ENCODE results near the gene SLC26A4. TPM values are rescaled to one million over a fixed set of nuclear protein-coding genes. Genes with fewer than 3 reads are reported as not detected.

The SLC26A4 gene
- total RNA-seq, 1 experiment from 2014 or later = 0.09 TPM

GRCh38 chr7:107689553-107689952 lies 28.9 kb downstream of the SLC26A4 start:
- no peaks in the 10 kb centered on the region for H3K36me3 Mint-ChIP-seq (ENCODE audit: insufficient read depth, unreplicated experiment)

GRCh38 chr7:107690084-107690483 lies 29.5 kb downstream of the SLC26A4 start:
- BruUV-seq (replicated peaks) = no TSS peak
- CTCF ChIA-PET = no interaction called here
- Mint-ChIP-seq H3K27ac (ENCODE audit: unreplicated experiment) (no peak overlapping the region), H3K36me3 (ENCODE audit: insufficient read depth, unreplicated experiment) (no peaks in the 10 kb centered on the region), H3K9me3 (ENCODE audit: low read depth, unreplicated experiment) (no peaks in the 10 kb centered on the region), H3K4me1 (ENCODE audit: low read depth, unreplicated experiment) (no peaks in the 10 kb centered on the region), H3K27me3 (ENCODE audit: unreplicated experiment) (peaks cover 49% of the 10 kb centered on the region), H3K4me3 (ENCODE audit: low read depth, unreplicated experiment) (no peak overlapping the region)
- no peak for TF ChIP-seq CTCF (IDR thresholded peaks at IDR 0.05; ENCODE audit: unreplicated experiment)
- intact Hi-C loops (cut with micrococcal nuclease; ENCODE audit: unreplicated experiment) = no loop called here
- DNase-seq = no peak

More at GRCh38 chr7:107689553-107689952, 28.9 kb downstream of the SLC26A4 start:
- BruUV-seq (replicated peaks) = no TSS peak
- CTCF ChIA-PET = no interaction called here
- Mint-ChIP-seq H3K4me1 (ENCODE audit: low read depth, unreplicated experiment) (no peaks in the 10 kb centered on the region), H3K27ac (ENCODE audit: unreplicated experiment) (no peak overlapping the region), H3K4me3 (ENCODE audit: low read depth, unreplicated experiment) (no peak overlapping the region), H3K27me3 (ENCODE audit: unreplicated experiment) (peaks cover 43% of the 10 kb centered on the region), H3K9me3 (ENCODE audit: low read depth, unreplicated experiment) (no peaks in the 10 kb centered on the region)
- no peak for DNase-seq
- intact Hi-C loops (cut with micrococcal nuclease; ENCODE audit: unreplicated experiment) = no loop called here
- no peak for TF ChIP-seq CTCF (IDR thresholded peaks at IDR 0.05; ENCODE audit: unreplicated experiment)

GRCh38 chr7:107690611-107691010 lies 30.0 kb downstream of the SLC26A4 start:
- no peak for DNase-seq
- no peak overlapping the region for H3K4me3 Mint-ChIP-seq (ENCODE audit: low read depth, unreplicated experiment)
- intact Hi-C loops (cut with micrococcal nuclease; ENCODE audit: unreplicated experiment) = no loop called here
- BruUV-seq (replicated peaks) = no TSS peak
- no peaks in the 10 kb centered on the region for H3K36me3 Mint-ChIP-seq (ENCODE audit: insufficient read depth, unreplicated experiment)
- TF ChIP-seq CTCF (IDR thresholded peaks at IDR 0.05; ENCODE audit: unreplicated experiment) = no peak
- H3K9me3 Mint-ChIP-seq (ENCODE audit: low read depth, unreplicated experiment) = no peaks in the 10 kb centered on the region
- CTCF ChIA-PET = no interaction called here
- H3K4me1 Mint-ChIP-seq (ENCODE audit: low read depth, unreplicated experiment) = no peaks in the 10 kb centered on the region
- H3K27me3 Mint-ChIP-seq (ENCODE audit: unreplicated experiment) = peaks cover 49% of the 10 kb centered on the region
- no peak overlapping the region for H3K27ac Mint-ChIP-seq (ENCODE audit: unreplicated experiment)

- Mint-ChIP-seq H3K27me3 (ENCODE audit: unreplicated experiment) (peaks cover 39% of the 10 kb centered on the region), H3K9me3 (ENCODE audit: low read depth, unreplicated experiment) (no peaks in the 10 kb centered on the region), H3K4me1 (ENCODE audit: low read depth, unreplicated experiment) (no peaks in the 10 kb centered on the region), H3K4me3 (ENCODE audit: low read depth, unreplicated experiment) (no peak overlapping the region), H3K36me3 (ENCODE audit: insufficient read depth, unreplicated experiment) (no peaks in the 10 kb centered on the region), H3K27ac (ENCODE audit: unreplicated experiment) (no peak overlapping the region)
- CTCF ChIA-PET = no interaction called here
- DNase-seq = no peak
- intact Hi-C loops (cut with micrococcal nuclease; ENCODE audit: unreplicated experiment) = no loop called here
- no TSS peak for BruUV-seq (replicated peaks)
- TF ChIP-seq CTCF (IDR thresholded peaks at IDR 0.05; ENCODE audit: unreplicated experiment) = no peak
These were observed 31.1 kb downstream of the SLC26A4 start for GRCh38 chr7:107691716-107692115.

Data from Calu3 (cell line).